ENCODE data around the gene WDR31.
A peak's percentile ranks its signal among the peaks of the same experiment; 100 is the strongest.
"Not testable (repeated sequence)": the region's sequence is repeated elsewhere in the genome, so short reads cannot be mapped to it uniquely, and the experiment has no call there.

The WDR31 gene

GRCh38 chr9:113373676-113374392, 33.8 kb upstream of the WDR31 start:
- Mint-ChIP-seq H3K27me3 (peaks cover 7% of the 10 kb centered on the region), H3K4me3 (no peak overlapping the region), H3K36me3 (ENCODE audit: low read depth) (no peaks in the 10 kb centered on the region), H3K4me1 (ENCODE audit: low read depth) (peaks cover 10% of the 10 kb centered on the region), H3K9me3 (no peaks in the 10 kb centered on the region), H3K27ac (no peak overlapping the region)

GRCh38 chr9:113373256-113373655, 33.2 kb upstream of the WDR31 start:
- Mint-ChIP-seq H3K9me3 (no peaks in the 10 kb centered on the region), H3K27me3 (peaks cover 7% of the 10 kb centered on the region), H3K27ac (no peak overlapping the region), H3K4me1 (ENCODE audit: low read depth) (peaks cover 10% of the 10 kb centered on the region), H3K36me3 (ENCODE audit: low read depth) (no peaks in the 10 kb centered on the region), H3K4me3 (no peak overlapping the region)

DNA sequence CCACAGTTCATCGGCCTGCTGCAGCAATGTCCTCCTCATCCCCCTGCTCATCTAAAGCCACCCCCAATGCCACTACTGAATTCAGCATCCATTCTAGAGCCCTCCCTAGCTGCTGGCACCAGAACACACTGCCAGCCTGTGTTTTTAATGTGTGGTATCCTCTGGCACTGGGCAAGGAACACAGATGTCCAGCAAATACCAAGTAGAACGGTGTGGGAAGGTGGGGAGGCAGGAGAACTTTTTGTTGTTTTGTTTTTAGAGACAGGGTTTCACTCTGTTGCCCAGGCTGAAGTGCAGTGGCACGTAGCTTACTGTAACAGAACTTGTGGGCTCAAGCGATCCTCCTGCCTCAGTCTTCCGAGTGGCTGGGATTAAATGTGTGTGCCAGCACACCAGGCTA, 32.0 kb upstream of the WDR31 start:
- H3K36me3 Mint-ChIP-seq (ENCODE audit: low read depth), result no peaks in the 10 kb centered on the region
- H3K27ac Mint-ChIP-seq, result no peak overlapping the region

DNA sequence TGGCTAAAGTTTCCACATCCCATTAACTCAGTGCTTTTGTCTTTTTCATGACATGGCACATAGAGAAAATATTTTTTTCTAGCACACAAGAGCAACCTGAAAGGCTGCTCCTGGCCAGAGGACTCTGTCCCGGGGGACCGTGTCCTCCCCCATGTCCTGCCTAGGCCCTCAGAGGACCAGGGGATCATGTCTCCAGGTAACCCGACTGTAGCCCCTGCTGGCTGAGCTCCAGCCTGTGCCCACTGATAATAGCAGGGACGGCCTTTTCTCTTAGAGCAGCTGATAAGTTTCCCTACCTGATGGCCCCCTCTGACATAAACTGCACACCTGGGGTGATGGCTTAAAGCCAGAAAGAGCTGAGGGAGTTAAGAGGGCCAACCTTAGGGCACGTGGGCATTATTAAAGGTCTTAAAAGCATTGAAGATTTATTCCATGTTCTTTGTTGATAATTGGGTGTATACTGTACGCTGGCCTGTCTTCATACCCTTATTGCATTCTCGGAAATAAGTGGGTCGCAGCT, 30.8 kb upstream of the WDR31 start:
- Mint-ChIP-seq H3K27ac (no peak overlapping the region), H3K36me3 (ENCODE audit: low read depth) (no peaks in the 10 kb centered on the region), H3K4me1 (ENCODE audit: low read depth) (peaks cover 10% of the 10 kb centered on the region)

More for the DNA sequence above, 32.0 kb upstream of the WDR31 start:
- H3K27me3 Mint-ChIP-seq, result peaks cover 7% of the 10 kb centered on the region
- peaks cover 10% of the 10 kb centered on the region for H3K4me1 Mint-ChIP-seq (ENCODE audit: low read depth)
- no peaks in the 10 kb centered on the region for H3K9me3 Mint-ChIP-seq
- H3K4me3 Mint-ChIP-seq, result no peak overlapping the region

GRCh38 chr9:113369855-113370140, 29.7 kb upstream of the WDR31 start:
- Mint-ChIP-seq H3K4me3 (no peak overlapping the region), H3K9me3 (no peaks in the 10 kb centered on the region), H3K27ac (no peak overlapping the region), H3K4me1 (ENCODE audit: low read depth) (no peaks in the 10 kb centered on the region), H3K36me3 (ENCODE audit: low read depth) (no peaks in the 10 kb centered on the region), H3K27me3 (no peaks in the 10 kb centered on the region)

More for the DNA sequence above, 30.8 kb upstream of the WDR31 start:
- Mint-ChIP-seq H3K9me3 (no peaks in the 10 kb centered on the region), H3K4me3 (no peak overlapping the region), H3K27me3 (peaks cover 7% of the 10 kb centered on the region)

DNA sequence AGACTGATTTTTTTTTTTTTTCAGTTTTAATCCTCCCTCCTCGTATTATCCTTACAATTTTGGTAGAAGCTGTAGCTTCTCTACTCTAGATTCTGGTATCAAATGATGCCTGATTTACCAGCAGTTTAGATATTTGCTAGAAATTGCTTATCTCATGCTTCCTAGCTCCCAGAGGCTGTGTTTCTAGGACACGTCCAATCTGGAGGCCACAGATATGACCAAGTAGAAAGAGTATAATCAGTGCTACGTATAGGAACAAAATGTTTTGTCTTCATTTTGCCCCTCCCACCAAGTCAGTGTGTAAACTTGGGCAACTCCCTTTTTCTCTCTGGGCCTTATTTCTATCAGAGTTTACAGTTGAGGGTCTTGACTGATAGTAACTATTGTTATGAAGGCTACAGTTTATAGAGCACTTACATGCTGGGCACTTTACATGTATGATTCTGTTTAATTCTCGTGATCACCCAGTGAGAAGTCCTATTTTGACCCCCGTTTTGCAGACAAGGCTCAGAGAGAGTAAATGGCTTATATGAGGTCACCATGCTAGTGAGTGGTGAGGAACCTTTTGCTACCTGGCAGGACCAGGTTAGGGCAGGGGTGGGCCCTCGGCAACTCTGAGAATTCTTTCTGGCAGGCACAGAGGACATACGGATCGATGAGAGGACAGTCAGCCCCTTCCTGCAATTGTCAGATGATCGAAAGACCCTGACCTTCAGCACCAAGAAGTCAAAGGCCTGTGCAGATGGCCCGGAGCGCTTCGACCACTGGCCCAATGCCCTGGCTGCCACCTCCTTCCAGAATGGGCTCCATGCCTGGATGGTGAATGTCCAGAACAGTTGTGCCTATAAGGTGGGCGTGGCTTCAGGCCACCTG, 29.1 kb upstream of the WDR31 start:
- H3K27ac Mint-ChIP-seq, result no peak overlapping the region
- H3K27me3 Mint-ChIP-seq, result no peaks in the 10 kb centered on the region
- H3K4me1 Mint-ChIP-seq (ENCODE audit: low read depth), result peaks cover 2% of the 10 kb centered on the region
- no peaks in the 10 kb centered on the region for H3K9me3 Mint-ChIP-seq
- H3K4me3 Mint-ChIP-seq, result no peak overlapping the region
- no peaks in the 10 kb centered on the region for H3K36me3 Mint-ChIP-seq (ENCODE audit: low read depth)

- Mint-ChIP-seq H3K9me3 (no peaks in the 10 kb centered on the region), H3K4me3 (no peak overlapping the region), H3K36me3 (ENCODE audit: low read depth) (no peaks in the 10 kb centered on the region), H3K27me3 (no peaks in the 10 kb centered on the region), H3K4me1 (ENCODE audit: low read depth) (peaks cover 5% of the 10 kb centered on the region), H3K27ac (no peak overlapping the region)
These were observed 28.4 kb upstream of the WDR31 start for GRCh38 chr9:113368348-113368981.

DNA sequence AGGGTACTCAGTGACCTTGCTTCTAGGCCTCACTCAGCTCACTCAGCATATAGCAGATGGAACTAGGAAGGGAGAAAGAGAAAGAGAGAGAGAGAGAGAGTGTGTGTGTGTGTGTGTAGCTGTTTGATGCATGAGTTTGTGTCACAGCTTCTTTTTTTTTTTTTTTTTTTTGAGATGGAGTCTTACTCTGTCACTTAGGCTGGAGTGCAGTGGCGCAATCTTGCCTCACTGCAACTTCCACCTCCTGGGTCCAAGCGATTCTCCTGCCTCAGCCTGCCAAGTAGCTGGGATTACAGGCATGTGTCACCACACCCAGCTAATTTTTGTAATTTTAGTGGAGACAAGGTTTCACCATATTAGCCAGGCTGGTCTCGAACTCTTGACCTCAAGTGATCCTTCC, 25.6 kb upstream of the WDR31 start:
- peaks cover 19% of the 10 kb centered on the region for H3K4me1 Mint-ChIP-seq (ENCODE audit: low read depth)
- not testable (repeated sequence) for H3K36me3 Mint-ChIP-seq (ENCODE audit: low read depth); H3K27ac Mint-ChIP-seq; H3K27me3 Mint-ChIP-seq; H3K4me3 Mint-ChIP-seq; H3K9me3 Mint-ChIP-seq

- Mint-ChIP-seq H3K4me1 (ENCODE audit: low read depth) (peaks cover 19% of the 10 kb centered on the region), H3K27ac (no peak overlapping the region), H3K9me3 (no peaks in the 10 kb centered on the region), H3K27me3 (no peaks in the 10 kb centered on the region), H3K36me3 (ENCODE audit: low read depth) (no peaks in the 10 kb centered on the region), H3K4me3 (no peak overlapping the region)
These were observed 24.9 kb upstream of the WDR31 start for GRCh38 chr9:113364951-113365350.

GRCh38 chr9:113363336-113363735, 23.3 kb upstream of the WDR31 start:
- H3K36me3 Mint-ChIP-seq (ENCODE audit: low read depth), result no peaks in the 10 kb centered on the region
- peaks cover 19% of the 10 kb centered on the region for H3K4me1 Mint-ChIP-seq (ENCODE audit: low read depth)
- no peaks in the 10 kb centered on the region for H3K27me3 Mint-ChIP-seq
- no peak overlapping the region for H3K27ac Mint-ChIP-seq
- no peaks in the 10 kb centered on the region for H3K9me3 Mint-ChIP-seq
- no peak overlapping the region for H3K4me3 Mint-ChIP-seq

DNA sequence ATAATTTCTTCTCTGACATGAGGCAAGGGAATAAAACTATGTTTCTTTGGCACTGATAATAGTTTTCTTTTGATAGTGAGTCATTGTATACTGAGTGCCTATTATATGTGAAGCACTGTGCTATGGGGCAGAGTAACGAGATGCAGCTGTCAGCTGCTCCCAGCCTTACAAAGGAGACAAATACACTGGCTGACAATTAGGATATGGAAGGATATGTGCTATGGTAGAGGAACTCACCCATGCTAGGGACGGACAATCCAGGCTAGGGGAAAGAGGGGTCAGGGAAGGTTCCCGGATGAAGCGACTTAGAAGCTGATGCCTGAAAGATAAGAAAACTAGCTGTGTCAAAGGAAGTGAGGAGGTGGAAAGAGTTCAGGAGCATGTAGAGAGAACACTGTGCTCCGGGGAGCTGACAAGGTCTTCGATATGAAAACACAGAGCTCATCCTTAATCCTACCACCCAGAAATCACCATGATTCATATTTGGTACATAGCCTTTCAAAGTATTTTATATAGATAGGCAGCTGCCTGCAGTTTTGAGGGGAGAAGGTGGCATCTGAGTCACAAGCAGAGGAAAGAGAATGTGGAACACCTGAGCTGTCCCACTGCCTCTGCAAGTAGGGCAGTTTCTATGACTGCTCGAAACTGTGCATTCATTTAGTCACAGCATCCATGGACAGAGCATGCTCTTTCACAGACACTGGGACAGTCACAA, 21.4 kb upstream of the WDR31 start:
- Mint-ChIP-seq H3K27ac (peak overlapping the region; percentile 87), H3K27me3 (no peaks in the 10 kb centered on the region), H3K4me1 (ENCODE audit: low read depth) (peaks cover 19% of the 10 kb centered on the region), H3K9me3 (no peaks in the 10 kb centered on the region), H3K4me3 (peak overlapping the region; percentile 47), H3K36me3 (ENCODE audit: low read depth) (no peaks in the 10 kb centered on the region)

DNA sequence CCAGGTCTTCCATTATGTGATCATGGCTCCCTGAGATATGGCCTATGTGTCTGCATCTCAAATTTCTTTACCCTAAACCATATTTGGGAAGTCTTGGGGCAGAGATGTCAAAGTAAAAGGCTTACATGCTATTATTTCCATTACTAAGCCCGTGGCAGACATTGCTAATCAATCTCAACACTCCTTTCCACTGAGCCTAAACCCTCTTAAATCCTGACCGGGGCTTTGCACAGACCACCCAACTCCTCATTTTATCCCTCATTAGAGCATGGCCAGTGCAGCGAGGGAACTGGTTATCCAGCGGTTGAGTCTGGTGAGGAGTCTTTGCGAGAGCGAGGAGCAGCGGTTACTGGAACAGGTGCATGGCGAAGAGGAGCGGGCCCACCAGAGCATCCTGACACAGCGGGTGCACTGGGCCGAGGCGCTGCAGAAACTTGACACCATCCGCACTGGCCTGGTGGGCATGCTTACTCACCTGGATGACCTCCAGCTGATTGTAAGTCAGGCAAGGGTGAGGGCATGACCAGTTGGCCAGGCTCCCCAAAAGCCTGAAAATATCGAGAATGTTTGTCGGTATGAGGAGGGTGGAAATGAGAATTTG, 20.3 kb upstream of the WDR31 start:
- H3K4me1 Mint-ChIP-seq (ENCODE audit: low read depth), result peaks cover 19% of the 10 kb centered on the region
- H3K4me3 Mint-ChIP-seq, result no peak overlapping the region
- no peaks in the 10 kb centered on the region for H3K36me3 Mint-ChIP-seq (ENCODE audit: low read depth)
- H3K27ac Mint-ChIP-seq, result no peak overlapping the region
- H3K27me3 Mint-ChIP-seq, result no peaks in the 10 kb centered on the region
- H3K9me3 Mint-ChIP-seq, result no peaks in the 10 kb centered on the region

DNA sequence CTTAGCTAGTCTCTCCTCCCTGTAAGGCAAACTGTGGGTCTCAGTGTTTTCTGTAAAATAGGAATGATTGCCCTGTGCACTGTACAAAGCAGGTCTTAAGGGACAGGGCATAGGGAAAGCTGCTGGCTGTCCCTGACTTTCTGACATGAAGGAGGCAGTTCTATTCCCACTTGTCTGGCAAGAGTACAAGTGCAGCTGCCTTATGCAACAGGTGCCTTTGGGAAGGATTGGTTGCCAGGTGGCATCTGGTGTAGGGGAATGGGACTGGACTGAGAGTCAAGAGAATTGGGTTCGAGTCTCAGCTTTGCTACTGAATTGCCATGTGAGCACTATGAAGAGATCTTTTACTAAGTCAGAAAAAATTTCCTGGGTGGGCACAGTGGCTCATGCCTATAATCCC, 19.3 kb upstream of the WDR31 start:
- Mint-ChIP-seq H3K4me3 (no peak overlapping the region), H3K4me1 (ENCODE audit: low read depth) (peaks cover 19% of the 10 kb centered on the region), H3K36me3 (ENCODE audit: low read depth) (no peaks in the 10 kb centered on the region), H3K9me3 (no peaks in the 10 kb centered on the region), H3K27me3 (no peaks in the 10 kb centered on the region), H3K27ac (no peak overlapping the region)

GRCh38 chr9:113356686-113357292, 16.7 kb upstream of the WDR31 start:
- Mint-ChIP-seq H3K4me1 (ENCODE audit: low read depth) (peaks cover 21% of the 10 kb centered on the region), H3K4me3 (peak overlapping the region; percentile 31), H3K27me3 (peaks cover 16% of the 10 kb centered on the region), H3K36me3 (ENCODE audit: low read depth) (no peaks in the 10 kb centered on the region), H3K9me3 (no peaks in the 10 kb centered on the region), H3K27ac (no peak overlapping the region)

Measured in stimulated activated naive CD8-positive, alpha-beta T cell treated with anti-CD3 and anti-CD28 coated beads, Interleukin-15, Interleukin-2, amounts not matched to agents 100 ng/mL and 50 ng/mL, for 24 hours (primary cell).